Liver (tissue), 9 donors: ENCODE measurements around the gene TOR1A. TPM values are rescaled to one million over a fixed set of nuclear protein-coding genes. Genes with fewer than 3 reads are reported as not detected.

ENCODE experiments used
- DNase-seq: peaks from one replicate; pipeline ENCODE4 v3.0.0-alpha.2; 2017; ENCODE audit warnings: low spot score
- H3K27ac ChIP-seq, 2 donors: one replicate each; pipeline ENCODE4 v1.7.0; 2013; ENCODE audit warnings: inconsistent platforms in 2 of 2, low read length in 2 of 2, control low read depth in 1 of 2, low read depth in 1 of 2, mild to moderate bottlenecking in 1 of 2
- H3K27me3 ChIP-seq, 4 donors: one replicate each; pipeline versions ENCODE4 v1.6.1 to v1.7.0; 2013; ENCODE audit warnings: low read length in 3 of 4, inconsistent platforms in 1 of 4, mild to moderate bottlenecking in 1 of 4, moderate library complexity in 1 of 4; ENCODE audit not compliant: control insufficient read depth in 4 of 4, insufficient read depth in 4 of 4
- H3K36me3 ChIP-seq, 4 donors: one replicate each; pipeline versions ENCODE4 v1.6.1 to v1.7.0; 2013; ENCODE audit warnings: low read length in 3 of 4, mild to moderate bottlenecking in 3 of 4, low read depth in 1 of 4, moderate library complexity in 1 of 4; ENCODE audit not compliant: control insufficient read depth in 4 of 4, insufficient read depth in 3 of 4
- H3K4me1 ChIP-seq, 4 donors: one replicate each; pipeline versions ENCODE4 v1.6.1 to v1.7.0; 2013; ENCODE audit warnings: low read length in 3 of 4, mild to moderate bottlenecking in 3 of 4, moderate library complexity in 1 of 4; ENCODE audit not compliant: control insufficient read depth in 4 of 4, insufficient read depth in 4 of 4
- H3K4me3 ChIP-seq, 3 donors: one replicate each; pipeline versions ENCODE4 v1.6.1 to v1.7.0; 2013; ENCODE audit warnings: low read length in 3 of 3, control low read depth in 1 of 3, low read depth in 1 of 3, mild to moderate bottlenecking in 1 of 3
- H3K9ac ChIP-seq, 2 donors: one replicate each; pipeline ENCODE4 v1.7.0; 2013; ENCODE audit warnings: low read length in 2 of 2, mild to moderate bottlenecking in 2 of 2, moderate library complexity in 2 of 2, control low read depth in 1 of 2, low read depth in 1 of 2
- H3K9me3 ChIP-seq, 4 donors: one replicate each; pipeline versions ENCODE4 v1.6.1 to v1.7.0; 2013; ENCODE audit warnings: low read length in 3 of 4; ENCODE audit not compliant: control insufficient read depth in 4 of 4
- EGR1 ChIP-seq, 2 donors: IDR thresholded peaks; 2 replicates each; pipeline ENCODE4 v1.6.1; 2016 to 2018; ENCODE audit warnings: antibody characterized with exemption in 2 of 2, low read depth in 2 of 2
- FOXA1 ChIP-seq: IDR thresholded peaks from 2 replicates; pipeline ENCODE4 v1.6.1; 2016; ENCODE audit warnings: antibody characterized with exemption
- FOXA2 ChIP-seq: IDR thresholded peaks from 2 replicates; pipeline ENCODE4 v1.6.1; 2016; ENCODE audit warnings: antibody characterized with exemption
- GABPA ChIP-seq, 2 donors: IDR thresholded peaks in 1 of 2; conservative IDR thresholded peaks in 1 of 2; 2 replicates each; pipeline ENCODE4 v1.6.1; 2016; ENCODE audit warnings: antibody characterized with exemption in 2 of 2, mild to moderate bottlenecking in 1 of 2, moderate library complexity in 1 of 2
- HNF4A ChIP-seq, 2 donors: conservative IDR thresholded peaks; 2 replicates each; pipeline ENCODE4 v1.6.1; 2016; ENCODE audit warnings: antibody characterized with exemption in 2 of 2, mild to moderate bottlenecking in 2 of 2
- HNF4G ChIP-seq: IDR thresholded peaks from 2 replicates; pipeline ENCODE4 v1.6.1; 2016; ENCODE audit warnings: antibody characterized with exemption
- JUND ChIP-seq, 2 donors: IDR thresholded peaks; 2 replicates each; pipeline ENCODE4 v1.6.1; 2016; ENCODE audit warnings: antibody characterized with exemption in 2 of 2
- NR2F2 ChIP-seq: IDR thresholded peaks from 2 replicates; pipeline ENCODE4 v1.6.1; 2016; ENCODE audit warnings: antibody characterized with exemption
- RAD21 ChIP-seq, 2 donors: IDR thresholded peaks; 2 replicates each; pipeline ENCODE4 v1.6.1; 2016; ENCODE audit warnings: antibody characterized with exemption in 2 of 2, mild to moderate bottlenecking in 2 of 2
- RXRA ChIP-seq, 2 donors: IDR thresholded peaks; 2 replicates each; pipeline ENCODE4 v1.6.1; 2017 to 2018; ENCODE audit warnings: antibody characterized with exemption in 2 of 2, mild to moderate bottlenecking in 1 of 2
- SP1 ChIP-seq: IDR thresholded peaks from 2 replicates; pipeline ENCODE4 v1.6.1; 2018; ENCODE audit warnings: antibody characterized with exemption, mild to moderate bottlenecking
- TAF1 ChIP-seq: conservative IDR thresholded peaks from 2 replicates; pipeline ENCODE4 v1.6.1; 2016; ENCODE audit warnings: antibody characterized with exemption, mild to moderate bottlenecking
- YY1 ChIP-seq: IDR thresholded peaks from 2 replicates; pipeline ENCODE4 v1.6.1; 2016; ENCODE audit warnings: antibody characterized with exemption, mild to moderate bottlenecking
- WGBS: extraction: QIAGEN DNeasy Blood & Tissue Kit; methylation state at CpG from one replicate; pipeline ENCODE4 v1.1.7; 2013; 5-methylcytosine and 5-hydroxymethylcytosine counted together
- polyA plus RNA-seq, 2 donors: library from polyadenylated mRNA; stranded (reverse) in 1 of 2; unstranded in 1 of 2; fragments of 200-250 nt in 1 of 2; fragments of >200 nt in 1 of 2; fragmentation: Nextera tagmentation in 1 of 2; extraction: Ambion mirVana in 1 of 2; gene quantifications; one replicate each; pipeline versions ENCODE4 v1.2.1 to v1.2.3, GENCODE V29; 2013 to 2015
- total RNA-seq, 2 donors: library from RNA; depleted of rRNA; stranded (reverse); fragments of >200 nt; gene quantifications; one replicate each; pipeline ENCODE4 v1.2.3, GENCODE V29; 2014
- TF ChIP-seq, protein P1 (sequence below): IDR thresholded peaks from 2 replicates; pipeline ENCODE4 v1.6.1; 2016; ENCODE audit warnings: antibody characterized with exemption
- TF ChIP-seq, protein P2 (sequence below): IDR thresholded peaks from 2 replicates; pipeline ENCODE4 v1.6.1; 2016; ENCODE audit warnings: antibody characterized with exemption, mild to moderate bottlenecking
- TF ChIP-seq, protein P3 (sequence below): IDR thresholded peaks from 2 replicates; pipeline ENCODE4 v1.6.1; 2016; ENCODE audit warnings: antibody characterized with exemption
- TF ChIP-seq, protein P4 (sequence below): IDR thresholded peaks from 2 replicates; pipeline ENCODE4 v1.6.1; 2016; ENCODE audit warnings: antibody characterized with exemption
- TF ChIP-seq, protein P5 (sequence below): fragments of 150-350 bp; IDR thresholded peaks from 2 replicates; pipeline ENCODE4 v1.5.1; 2017; ENCODE audit warnings: improper control_type of control experiment, low read depth, low read length; ENCODE audit not compliant: missing input control
- donor health status: healthy.
- donor health status: healthy.
- donor health status: healthy.
- donor health status: healthy.
- donor health status: healthy.

Gene TOR1A
- total and polyA plus RNA-seq, 4 donors = 18.3 to 34.0 (median 29.8) TPM

DNA sequence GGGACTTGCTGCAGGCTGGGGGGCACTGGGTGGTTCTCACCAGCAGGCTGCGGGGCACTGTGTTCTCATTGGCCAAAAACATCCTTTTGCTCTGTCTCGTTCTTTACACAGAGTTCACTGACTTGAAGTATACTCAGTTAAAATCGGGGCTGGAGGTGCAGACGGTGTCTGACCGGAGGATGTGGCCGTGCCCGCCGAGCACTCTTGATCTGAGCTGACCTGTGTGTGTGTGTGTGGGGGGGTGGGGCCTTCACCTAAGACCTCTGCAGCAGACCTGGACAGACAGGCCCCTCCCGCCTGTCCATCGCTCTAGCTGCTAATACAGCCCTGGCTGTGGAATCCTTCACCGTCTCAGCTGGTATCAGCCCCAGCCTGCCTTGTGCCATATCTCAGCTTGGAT, 13.8 kb downstream of the TOR1A start:
- 92% methylated on average over 11 of the region's 11 CpGs for WGBS
- TF ChIP-seq HNF4G (no peak), GABPA (IDR thresholded peaks at IDR 0.05 in 1 of 2, conservative IDR thresholded peaks at IDR 0.05 in 1 of 2) (no peak), YY1 (no peak), RAD21 (IDR thresholded peaks at IDR 0.05) (no peak), JUND (IDR thresholded peaks at IDR 0.05) (no peak), EGR1 (IDR thresholded peaks at IDR 0.05; ENCODE audit: low read depth in 2 of 2) (no peak), NR2F2 (no peak), TAF1 (no peak), HNF4A (conservative IDR thresholded peaks at IDR 0.05) (no peak), FOXA2 (no peak), SP1 (no peak), FOXA1 (no peak), RXRA (IDR thresholded peaks at IDR 0.05) (no peak)
- TF ChIP-seq, protein P1, sequence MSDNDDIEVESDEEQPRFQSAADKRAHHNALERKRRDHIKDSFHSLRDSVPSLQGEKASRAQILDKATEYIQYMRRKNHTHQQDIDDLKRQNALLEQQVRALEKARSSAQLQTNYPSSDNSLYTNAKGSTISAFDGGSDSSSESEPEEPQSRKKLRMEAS = no peak
- TF ChIP-seq, protein P2, sequence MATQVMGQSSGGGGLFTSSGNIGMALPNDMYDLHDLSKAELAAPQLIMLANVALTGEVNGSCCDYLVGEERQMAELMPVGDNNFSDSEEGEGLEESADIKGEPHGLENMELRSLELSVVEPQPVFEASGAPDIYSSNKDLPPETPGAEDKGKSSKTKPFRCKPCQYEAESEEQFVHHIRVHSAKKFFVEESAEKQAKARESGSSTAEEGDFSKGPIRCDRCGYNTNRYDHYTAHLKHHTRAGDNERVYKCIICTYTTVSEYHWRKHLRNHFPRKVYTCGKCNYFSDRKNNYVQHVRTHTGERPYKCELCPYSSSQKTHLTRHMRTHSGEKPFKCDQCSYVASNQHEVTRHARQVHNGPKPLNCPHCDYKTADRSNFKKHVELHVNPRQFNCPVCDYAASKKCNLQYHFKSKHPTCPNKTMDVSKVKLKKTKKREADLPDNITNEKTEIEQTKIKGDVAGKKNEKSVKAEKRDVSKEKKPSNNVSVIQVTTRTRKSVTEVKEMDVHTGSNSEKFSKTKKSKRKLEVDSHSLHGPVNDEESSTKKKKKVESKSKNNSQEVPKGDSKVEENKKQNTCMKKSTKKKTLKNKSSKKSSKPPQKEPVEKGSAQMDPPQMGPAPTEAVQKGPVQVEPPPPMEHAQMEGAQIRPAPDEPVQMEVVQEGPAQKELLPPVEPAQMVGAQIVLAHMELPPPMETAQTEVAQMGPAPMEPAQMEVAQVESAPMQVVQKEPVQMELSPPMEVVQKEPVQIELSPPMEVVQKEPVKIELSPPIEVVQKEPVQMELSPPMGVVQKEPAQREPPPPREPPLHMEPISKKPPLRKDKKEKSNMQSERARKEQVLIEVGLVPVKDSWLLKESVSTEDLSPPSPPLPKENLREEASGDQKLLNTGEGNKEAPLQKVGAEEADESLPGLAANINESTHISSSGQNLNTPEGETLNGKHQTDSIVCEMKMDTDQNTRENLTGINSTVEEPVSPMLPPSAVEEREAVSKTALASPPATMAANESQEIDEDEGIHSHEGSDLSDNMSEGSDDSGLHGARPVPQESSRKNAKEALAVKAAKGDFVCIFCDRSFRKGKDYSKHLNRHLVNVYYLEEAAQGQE = no peak
- TF ChIP-seq, protein P3, sequence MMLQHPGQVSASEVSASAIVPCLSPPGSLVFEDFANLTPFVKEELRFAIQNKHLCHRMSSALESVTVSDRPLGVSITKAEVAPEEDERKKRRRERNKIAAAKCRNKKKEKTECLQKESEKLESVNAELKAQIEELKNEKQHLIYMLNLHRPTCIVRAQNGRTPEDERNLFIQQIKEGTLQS = no peak
- TF ChIP-seq, protein P4, sequence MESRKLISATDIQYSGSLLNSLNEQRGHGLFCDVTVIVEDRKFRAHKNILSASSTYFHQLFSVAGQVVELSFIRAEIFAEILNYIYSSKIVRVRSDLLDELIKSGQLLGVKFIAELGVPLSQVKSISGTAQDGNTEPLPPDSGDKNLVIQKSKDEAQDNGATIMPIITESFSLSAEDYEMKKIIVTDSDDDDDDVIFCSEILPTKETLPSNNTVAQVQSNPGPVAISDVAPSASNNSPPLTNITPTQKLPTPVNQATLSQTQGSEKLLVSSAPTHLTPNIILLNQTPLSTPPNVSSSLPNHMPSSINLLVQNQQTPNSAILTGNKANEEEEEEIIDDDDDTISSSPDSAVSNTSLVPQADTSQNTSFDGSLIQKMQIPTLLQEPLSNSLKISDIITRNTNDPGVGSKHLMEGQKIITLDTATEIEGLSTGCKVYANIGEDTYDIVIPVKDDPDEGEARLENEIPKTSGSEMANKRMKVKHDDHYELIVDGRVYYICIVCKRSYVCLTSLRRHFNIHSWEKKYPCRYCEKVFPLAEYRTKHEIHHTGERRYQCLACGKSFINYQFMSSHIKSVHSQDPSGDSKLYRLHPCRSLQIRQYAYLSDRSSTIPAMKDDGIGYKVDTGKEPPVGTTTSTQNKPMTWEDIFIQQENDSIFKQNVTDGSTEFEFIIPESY = no peak
- peaks cover 5 to 16% (median 9%) of the 10 kb centered on the region in 4 donors for H3K36me3 ChIP-seq

DNA sequence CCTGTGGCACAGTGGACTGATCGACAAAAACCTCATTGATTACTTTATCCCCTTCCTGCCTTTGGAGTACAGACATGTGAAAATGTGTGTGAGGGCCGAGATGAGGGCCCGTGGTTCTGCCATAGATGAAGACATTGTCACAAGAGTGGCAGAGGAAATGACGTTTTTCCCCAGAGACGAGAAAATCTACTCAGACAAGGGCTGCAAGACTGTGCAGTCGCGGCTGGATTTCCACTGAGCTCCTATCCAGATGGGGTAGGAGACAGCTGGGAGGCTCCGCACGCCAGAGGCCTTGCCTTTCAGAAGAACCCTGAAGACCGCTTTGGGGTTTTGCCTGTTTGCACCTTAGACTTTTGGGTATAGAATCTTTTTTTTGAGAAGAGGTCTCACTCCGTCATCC, 14.6 kb downstream of the TOR1A start:
- no peaks in the 10 kb centered on the region for H3K9me3 ChIP-seq
- WGBS = 92% methylated on average over 11 of the region's 11 CpGs
- H3K36me3 ChIP-seq = peaks cover 5 to 14% (median 7%) of the 10 kb centered on the region in 4 donors
- TF ChIP-seq, protein P2 = no peak
- TF ChIP-seq, protein P5, sequence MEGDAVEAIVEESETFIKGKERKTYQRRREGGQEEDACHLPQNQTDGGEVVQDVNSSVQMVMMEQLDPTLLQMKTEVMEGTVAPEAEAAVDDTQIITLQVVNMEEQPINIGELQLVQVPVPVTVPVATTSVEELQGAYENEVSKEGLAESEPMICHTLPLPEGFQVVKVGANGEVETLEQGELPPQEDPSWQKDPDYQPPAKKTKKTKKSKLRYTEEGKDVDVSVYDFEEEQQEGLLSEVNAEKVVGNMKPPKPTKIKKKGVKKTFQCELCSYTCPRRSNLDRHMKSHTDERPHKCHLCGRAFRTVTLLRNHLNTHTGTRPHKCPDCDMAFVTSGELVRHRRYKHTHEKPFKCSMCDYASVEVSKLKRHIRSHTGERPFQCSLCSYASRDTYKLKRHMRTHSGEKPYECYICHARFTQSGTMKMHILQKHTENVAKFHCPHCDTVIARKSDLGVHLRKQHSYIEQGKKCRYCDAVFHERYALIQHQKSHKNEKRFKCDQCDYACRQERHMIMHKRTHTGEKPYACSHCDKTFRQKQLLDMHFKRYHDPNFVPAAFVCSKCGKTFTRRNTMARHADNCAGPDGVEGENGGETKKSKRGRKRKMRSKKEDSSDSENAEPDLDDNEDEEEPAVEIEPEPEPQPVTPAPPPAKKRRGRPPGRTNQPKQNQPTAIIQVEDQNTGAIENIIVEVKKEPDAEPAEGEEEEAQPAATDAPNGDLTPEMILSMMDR = no peak
- H3K4me1 ChIP-seq = peaks cover 7 to 22% (median 12%) of the 10 kb centered on the region in 4 donors
- no peak overlapping the region for H3K27ac ChIP-seq
- DNase-seq = no peak
- no peak overlapping the region for H3K9ac ChIP-seq
- H3K27me3 ChIP-seq = no peaks in the 10 kb centered on the region
- H3K4me3 ChIP-seq = no peak overlapping the region

More for the DNA sequence above, 13.8 kb downstream of the TOR1A start:
- Histone ChIP-seq H3K9me3 (no peaks in the 10 kb centered on the region), H3K27me3 (no peaks in the 10 kb centered on the region), H3K4me1 (peaks cover 7 to 22% (median 12%) of the 10 kb centered on the region in 4 donors), H3K9ac (no peak overlapping the region), H3K4me3 (no peak overlapping the region), H3K27ac (peak overlapping the region; percentile 76 to 79)
- DNase-seq = no peak
